ENCODE results near the gene MYO5A.

DNA sequence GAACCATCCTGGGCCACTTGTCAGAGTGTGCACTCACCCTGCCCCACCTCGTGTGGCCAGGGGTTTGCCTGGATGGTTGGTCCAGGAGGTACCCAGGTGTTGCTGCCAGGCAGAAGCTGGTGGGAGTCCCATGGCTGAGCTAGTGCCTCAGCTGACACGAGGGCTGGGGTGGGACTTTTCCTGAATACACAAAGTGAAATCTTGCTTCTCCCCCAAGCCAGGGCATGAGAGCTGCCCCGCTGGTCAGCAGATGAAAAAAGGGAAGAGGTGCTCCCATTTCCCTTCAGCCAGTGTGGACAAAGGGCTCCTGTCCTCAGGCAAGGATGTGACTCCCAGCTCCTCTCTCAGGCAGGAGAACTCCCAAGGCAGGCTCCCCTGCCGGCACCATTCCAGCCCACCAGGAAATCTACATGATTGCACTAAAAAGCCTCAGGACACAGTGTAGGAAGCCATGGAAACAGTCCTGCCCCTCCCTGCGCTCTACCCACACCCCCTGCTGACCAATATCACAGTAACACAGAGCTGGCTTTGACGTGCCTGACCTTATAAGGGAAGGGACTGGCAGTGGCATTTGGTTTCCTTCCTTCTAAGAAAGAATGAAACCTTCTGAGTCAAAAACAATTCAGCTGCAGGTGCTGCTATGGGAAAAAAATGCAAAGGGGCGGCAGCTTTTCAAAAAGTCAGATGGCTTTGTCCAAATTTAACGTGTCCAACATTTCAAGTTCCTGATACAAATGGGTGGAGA, 267.0 kb downstream of the MYO5A start:
- TF ChIP-seq, protein P1, sequence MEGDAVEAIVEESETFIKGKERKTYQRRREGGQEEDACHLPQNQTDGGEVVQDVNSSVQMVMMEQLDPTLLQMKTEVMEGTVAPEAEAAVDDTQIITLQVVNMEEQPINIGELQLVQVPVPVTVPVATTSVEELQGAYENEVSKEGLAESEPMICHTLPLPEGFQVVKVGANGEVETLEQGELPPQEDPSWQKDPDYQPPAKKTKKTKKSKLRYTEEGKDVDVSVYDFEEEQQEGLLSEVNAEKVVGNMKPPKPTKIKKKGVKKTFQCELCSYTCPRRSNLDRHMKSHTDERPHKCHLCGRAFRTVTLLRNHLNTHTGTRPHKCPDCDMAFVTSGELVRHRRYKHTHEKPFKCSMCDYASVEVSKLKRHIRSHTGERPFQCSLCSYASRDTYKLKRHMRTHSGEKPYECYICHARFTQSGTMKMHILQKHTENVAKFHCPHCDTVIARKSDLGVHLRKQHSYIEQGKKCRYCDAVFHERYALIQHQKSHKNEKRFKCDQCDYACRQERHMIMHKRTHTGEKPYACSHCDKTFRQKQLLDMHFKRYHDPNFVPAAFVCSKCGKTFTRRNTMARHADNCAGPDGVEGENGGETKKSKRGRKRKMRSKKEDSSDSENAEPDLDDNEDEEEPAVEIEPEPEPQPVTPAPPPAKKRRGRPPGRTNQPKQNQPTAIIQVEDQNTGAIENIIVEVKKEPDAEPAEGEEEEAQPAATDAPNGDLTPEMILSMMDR (IDR thresholded peaks at IDR 0.05), result no peak
- peak; percentile 30 to 82 for TF ChIP-seq POLR2AphosphoS5 (IDR thresholded peaks at IDR 0.05; ENCODE audit: insufficient read depth in 1 of 2, low read depth in 1 of 2)
